HG03103 (cell line): ENCODE results near the gene RPGRIP1L.

Source experiments
- ATAC-seq: cut with Tn5 transposase; IDR thresholded peaks from one replicate; pipeline ENCODE4 v1.9.1; 2021; ENCODE audit warnings: low read depth; ENCODE audit not compliant: unreplicated experiment

The RPGRIP1L gene

GRCh38 chr16:53609536-53609935 lies 94.1 kb downstream of the RPGRIP1L start:
- ATAC-seq: no peak

- ATAC-seq: no peak
These were observed 95.6 kb downstream of the RPGRIP1L start for GRCh38 chr16:53608094-53608493.

- ATAC-seq: no peak
These were observed 97.7 kb downstream of the RPGRIP1L start for GRCh38 chr16:53605831-53606400.

- ATAC-seq: no peak
These were observed 98.3 kb downstream of the RPGRIP1L start for GRCh38 chr16:53605356-53605755.

- no peak for ATAC-seq
These were observed 101.7 kb downstream of the RPGRIP1L start for GRCh38 chr16:53601961-53602360.

- no peak for ATAC-seq
These were observed 103.0 kb downstream of the RPGRIP1L start for GRCh38 chr16:53600616-53601015.

- no peak for ATAC-seq
These were observed 103.5 kb downstream of the RPGRIP1L start for GRCh38 chr16:53600126-53600525.

- no peak for ATAC-seq
These were observed 104.1 kb downstream of the RPGRIP1L start for GRCh38 chr16:53599548-53599947.

GRCh38 chr16:53598511-53599275 lies 105.0 kb downstream of the RPGRIP1L start:
- no peak for ATAC-seq

- no peak for ATAC-seq
These were observed 105.9 kb downstream of the RPGRIP1L start for GRCh38 chr16:53597776-53598175.

- no peak for ATAC-seq
These were observed 115.5 kb downstream of the RPGRIP1L start for GRCh38 chr16:53588081-53588648.

GRCh38 chr16:53583401-53583800 lies 120.3 kb downstream of the RPGRIP1L start:
- ATAC-seq: no peak

- ATAC-seq: no peak
These were observed 121.9 kb downstream of the RPGRIP1L start for GRCh38 chr16:53581784-53582183.

GRCh38 chr16:53580038-53580802 lies 123.4 kb downstream of the RPGRIP1L start:
- no peak for ATAC-seq

- no peak for ATAC-seq
These were observed 126.8 kb downstream of the RPGRIP1L start for GRCh38 chr16:53576904-53577303.

- no peak for ATAC-seq
These were observed 127.4 kb downstream of the RPGRIP1L start for GRCh38 chr16:53576210-53576609.

- no peak for ATAC-seq
These were observed 131.9 kb downstream of the RPGRIP1L start for GRCh38 chr16:53571763-53572162.

- ATAC-seq: no peak
These were observed 137.0 kb downstream of the RPGRIP1L start for GRCh38 chr16:53566552-53567245.

GRCh38 chr16:53565296-53565863 lies 138.3 kb downstream of the RPGRIP1L start:
- no peak for ATAC-seq

- ATAC-seq: no peak
These were observed 140.2 kb downstream of the RPGRIP1L start for GRCh38 chr16:53563426-53563825.
